ENCODE measurements around the gene SORCS2. TPM values are rescaled to one million over a fixed set of nuclear protein-coding genes. Genes with fewer than 3 reads are reported as not detected.

The SORCS2 gene
- total RNA-seq, 4 donors from 2014 or later, result 0.07 to 1.2 (median 0.11) TPM

DNA sequence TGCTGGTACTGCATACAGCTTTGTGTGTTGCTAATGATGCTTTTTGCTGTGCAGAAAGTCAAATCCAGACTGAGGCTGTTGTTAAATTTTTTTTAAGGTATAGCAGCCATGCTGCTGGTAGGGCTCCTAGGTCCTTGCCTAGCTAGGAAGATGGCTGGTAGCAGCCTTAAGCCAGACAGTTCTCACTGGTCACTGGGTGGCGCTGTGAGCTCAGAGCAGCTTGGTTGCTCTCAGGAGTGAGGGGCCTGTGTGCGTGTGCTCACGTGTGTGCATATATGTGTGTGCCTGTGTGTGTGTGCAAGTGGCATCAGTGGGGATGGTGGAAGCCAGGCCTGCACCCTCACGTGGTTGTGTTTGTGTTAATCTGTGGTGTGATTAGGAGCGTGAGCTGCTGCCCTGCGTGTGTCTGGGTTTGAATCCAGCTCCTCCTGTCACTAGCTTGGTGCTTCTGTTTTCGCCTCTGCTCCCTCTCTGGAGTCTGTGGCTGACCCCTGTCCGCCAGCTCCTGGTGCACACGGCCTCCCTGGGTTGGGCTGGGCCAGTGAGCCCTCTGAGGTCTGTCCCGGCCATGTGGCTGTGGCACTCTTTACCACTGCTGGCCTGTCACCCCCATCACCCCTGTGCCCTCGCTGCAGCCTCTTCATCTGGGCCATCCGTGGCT is 46.1 kb downstream of the SORCS2 start:
- no peak overlapping the region for H3K4me3 ChIP-seq
- DNase-seq, result no peak
- no peak for TF ChIP-seq POLR2A (IDR thresholded peaks at IDR 0.05)
- TF ChIP-seq, protein P1, sequence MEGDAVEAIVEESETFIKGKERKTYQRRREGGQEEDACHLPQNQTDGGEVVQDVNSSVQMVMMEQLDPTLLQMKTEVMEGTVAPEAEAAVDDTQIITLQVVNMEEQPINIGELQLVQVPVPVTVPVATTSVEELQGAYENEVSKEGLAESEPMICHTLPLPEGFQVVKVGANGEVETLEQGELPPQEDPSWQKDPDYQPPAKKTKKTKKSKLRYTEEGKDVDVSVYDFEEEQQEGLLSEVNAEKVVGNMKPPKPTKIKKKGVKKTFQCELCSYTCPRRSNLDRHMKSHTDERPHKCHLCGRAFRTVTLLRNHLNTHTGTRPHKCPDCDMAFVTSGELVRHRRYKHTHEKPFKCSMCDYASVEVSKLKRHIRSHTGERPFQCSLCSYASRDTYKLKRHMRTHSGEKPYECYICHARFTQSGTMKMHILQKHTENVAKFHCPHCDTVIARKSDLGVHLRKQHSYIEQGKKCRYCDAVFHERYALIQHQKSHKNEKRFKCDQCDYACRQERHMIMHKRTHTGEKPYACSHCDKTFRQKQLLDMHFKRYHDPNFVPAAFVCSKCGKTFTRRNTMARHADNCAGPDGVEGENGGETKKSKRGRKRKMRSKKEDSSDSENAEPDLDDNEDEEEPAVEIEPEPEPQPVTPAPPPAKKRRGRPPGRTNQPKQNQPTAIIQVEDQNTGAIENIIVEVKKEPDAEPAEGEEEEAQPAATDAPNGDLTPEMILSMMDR (IDR thresholded peaks at IDR 0.05 in 4 of 5, conservative IDR thresholded peaks at IDR 0.05 in 1 of 5), result no peak
- no peak overlapping the region for H3K27ac ChIP-seq
- in situ Hi-C loops (cut with MboI; ENCODE audit: low sequenced_read_pairs in 4 of 4) (no loop called here), intact Hi-C loops (cut with DNase I; ENCODE audit: low total_unique reads) (no loop called here)
- H3K36me3 ChIP-seq, result no peaks in the 10 kb centered on the region
- H3K4me1 ChIP-seq, result peaks cover 2 to 10% of the 10 kb centered on the region in 2 donors
- no peaks in the 10 kb centered on the region for H3K27me3 ChIP-seq
- no peak for ATAC-seq
- no peaks in the 10 kb centered on the region for H3K9me3 ChIP-seq

DNA sequence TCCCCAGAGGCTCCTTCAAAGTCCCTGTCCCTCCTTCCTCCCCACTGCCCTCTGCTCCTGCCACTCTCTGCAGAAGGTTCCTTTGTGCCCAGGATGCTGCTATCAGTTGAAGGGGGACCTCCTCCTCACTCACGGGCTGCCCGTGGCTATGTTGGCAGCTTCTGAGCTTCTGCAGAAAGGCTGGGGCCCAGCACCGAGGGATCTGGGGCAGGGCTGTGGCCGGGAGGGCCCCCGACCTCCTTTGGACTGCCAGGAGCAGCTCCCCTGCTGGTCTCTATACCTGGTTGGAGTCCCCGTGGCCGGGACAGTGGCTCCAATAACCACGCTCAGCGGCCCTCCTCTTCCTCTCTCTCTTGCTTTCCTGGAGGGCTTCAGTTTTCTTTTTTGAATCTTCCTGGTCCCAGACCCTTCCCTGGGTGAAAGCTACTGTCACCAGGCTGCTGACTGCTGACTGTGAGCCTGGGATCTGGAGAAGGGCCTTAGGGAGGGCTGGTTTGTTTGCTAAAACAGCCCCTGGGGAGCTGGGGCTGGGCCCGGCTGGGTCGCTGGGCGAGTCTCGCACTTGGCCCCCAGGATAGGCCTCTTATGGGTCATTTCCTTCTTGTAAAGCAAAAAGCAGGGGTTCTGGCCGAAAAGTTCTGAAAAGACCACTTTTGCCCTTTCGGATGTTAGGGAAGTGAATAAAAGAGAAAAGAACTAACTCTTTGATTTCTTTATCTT is 46.9 kb downstream of the SORCS2 start:
- Histone ChIP-seq H3K4me3 (no peak overlapping the region), H3K4me1 (peaks cover 2 to 10% of the 10 kb centered on the region in 2 donors), H3K27me3 (no peaks in the 10 kb centered on the region), H3K9me3 (no peaks in the 10 kb centered on the region), H3K36me3 (no peaks in the 10 kb centered on the region), H3K27ac (no peak overlapping the region)
- no peak for DNase-seq
- intact Hi-C loops (cut with DNase I; ENCODE audit: low total_unique reads), result no loop called here
- TF ChIP-seq POLR2A (IDR thresholded peaks at IDR 0.05), result no peak
- TF ChIP-seq, protein P1 (IDR thresholded peaks at IDR 0.05 in 4 of 5, conservative IDR thresholded peaks at IDR 0.05 in 1 of 5), result no peak
- in situ Hi-C loops (cut with MboI; ENCODE audit: low sequenced_read_pairs in 4 of 4), result no loop called here
- no peak for ATAC-seq

DNA sequence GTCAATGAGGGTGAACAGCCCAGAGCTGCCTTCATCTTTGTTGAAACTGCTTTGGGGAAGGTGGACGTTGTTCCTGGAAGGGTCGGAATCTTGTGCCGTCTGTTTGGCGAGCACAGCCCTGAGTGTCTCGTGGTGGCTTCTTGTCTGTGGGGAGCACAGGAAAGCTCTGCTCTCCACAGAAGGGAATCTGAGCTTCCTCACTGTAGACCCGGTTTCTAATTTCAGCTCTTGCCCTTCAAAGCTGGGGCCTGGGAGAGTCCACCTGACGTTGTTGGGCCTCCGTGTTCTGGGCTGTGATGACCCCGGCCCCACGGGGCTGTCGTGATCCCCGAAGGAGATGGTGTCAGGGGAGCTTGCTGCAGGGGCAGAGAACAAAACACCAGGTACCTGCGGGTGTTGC is 47.5 kb downstream of the SORCS2 start:
- DNase-seq, result no peak
- no peaks in the 10 kb centered on the region for H3K27me3 ChIP-seq
- in situ Hi-C loops (cut with MboI; ENCODE audit: low sequenced_read_pairs in 4 of 4) (no loop called here), intact Hi-C loops (cut with DNase I; ENCODE audit: low total_unique reads) (no loop called here)
- no peaks in the 10 kb centered on the region for H3K36me3 ChIP-seq
- ATAC-seq, result peak; percentile 58 to 77
- no peak overlapping the region for H3K27ac ChIP-seq
- H3K9me3 ChIP-seq, result no peaks in the 10 kb centered on the region
- peaks cover 2 to 10% of the 10 kb centered on the region in 2 donors for H3K4me1 ChIP-seq
- TF ChIP-seq, protein P1 (IDR thresholded peaks at IDR 0.05 in 4 of 5, conservative IDR thresholded peaks at IDR 0.05 in 1 of 5), result no peak
- TF ChIP-seq POLR2A (IDR thresholded peaks at IDR 0.05), result no peak
- H3K4me3 ChIP-seq, result no peak overlapping the region

DNA sequence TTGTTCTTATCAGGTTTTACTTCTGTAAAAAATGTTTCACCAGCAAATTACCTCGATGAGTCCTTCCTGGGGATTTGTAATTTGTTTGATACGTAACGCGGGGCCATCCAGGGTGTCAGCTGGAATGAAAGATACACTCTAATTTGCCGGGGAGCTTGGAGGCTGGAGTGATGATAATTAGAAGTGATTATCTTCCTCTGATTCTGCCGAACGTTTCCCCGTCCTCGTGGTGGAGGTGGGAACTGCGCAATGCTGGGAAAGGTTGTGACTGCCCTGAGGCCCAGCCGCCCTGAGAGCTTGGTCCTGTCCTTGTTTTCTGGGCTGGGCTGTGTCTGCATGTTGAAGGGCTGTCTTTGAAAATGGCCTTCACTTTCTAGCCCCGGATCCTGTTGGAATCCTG is 48.0 kb downstream of the SORCS2 start:
- ATAC-seq, result no peak
- no peak for DNase-seq
- Histone ChIP-seq H3K9me3 (no peaks in the 10 kb centered on the region), H3K4me3 (no peak overlapping the region), H3K36me3 (no peaks in the 10 kb centered on the region), H3K27me3 (no peaks in the 10 kb centered on the region), H3K4me1 (peaks cover 2 to 10% of the 10 kb centered on the region in 2 donors), H3K27ac (no peak overlapping the region)
- intact Hi-C loops (cut with DNase I; ENCODE audit: low total_unique reads) (no loop called here), in situ Hi-C loops (cut with MboI; ENCODE audit: low sequenced_read_pairs in 4 of 4) (no loop called here)
- TF ChIP-seq POLR2A (IDR thresholded peaks at IDR 0.05), result no peak
- TF ChIP-seq, protein P1 (IDR thresholded peaks at IDR 0.05 in 4 of 5, conservative IDR thresholded peaks at IDR 0.05 in 1 of 5), result no peak

All from gastrocnemius medialis (tissue), 4 donors.